ENCODE data around the gene CTNNBL1. TPM values are rescaled to one million over a fixed set of nuclear protein-coding genes. Genes with fewer than 3 reads are reported as not detected.

CTNNBL1 gene
- total and polyA plus RNA-seq, 2 of the 4 experiments (the other 2 are of a cell fraction): 29.9 to 34.1 TPM

GRCh38 chr20:37800618-37801017 lies 106.8 kb downstream of the CTNNBL1 start:
- CTCF ChIA-PET: no interaction called here
- H3K27ac ChIP-seq (ENCODE audit: insufficient read depth, low read length): no peak overlapping the region
- H2AFZ ChIP-seq (replicated peaks; ENCODE audit: low read length, poor library complexity): no peak overlapping the region
- no peak overlapping the region for H3K4me3 ChIP-seq (ENCODE audit: insufficient read depth, low read depth, low read length)
- no peak overlapping the region for H3K14ac ChIP-seq (replicated peaks; ENCODE audit: low read depth, low read length)
- ATAC-seq (ENCODE audit: low read depth) (no peak), DNase-seq (no peak)
- no peak overlapping the region for H4K5ac ChIP-seq (ENCODE audit: low read depth, low read length)
- no peak overlapping the region for H4K8ac ChIP-seq (ENCODE audit: low read depth in 2 of 2, low read length in 2 of 2)
- intact Hi-C loops (cut with micrococcal nuclease): no loop called here
- no peak overlapping the region for H3K9ac ChIP-seq (ENCODE audit: low read depth, low read length)
- TF ChIP-seq MXI1 (IDR thresholded peaks at IDR 0.05; ENCODE audit: borderline replicate concordance, low read depth, low read length) (no peak), CHD1 (IDR thresholded peaks at IDR 0.05; ENCODE audit: low read depth, low read length) (no peak), USF2 (IDR thresholded peaks at IDR 0.05; ENCODE audit: low read depth, low read length) (no peak), RAD21 (IDR thresholded peaks at IDR 0.05; ENCODE audit: low read length) (no peak), NFE2L2 (IDR thresholded peaks at IDR 0.05; ENCODE audit: low read depth, low read length) (no peak), MAFK (IDR thresholded peaks at IDR 0.05; ENCODE audit: low read depth, low read length) (no peak), MAZ (IDR thresholded peaks at IDR 0.05; ENCODE audit: borderline replicate concordance, low read depth, low read length) (no peak), CTCF (conservative IDR thresholded peaks at IDR 0.05; ENCODE audit: low read depth, low read length) (no peak), RCOR1 (IDR thresholded peaks at IDR 0.05; ENCODE audit: insufficient replicate concordance, low read length) (no peak), RFX5 (IDR thresholded peaks at IDR 0.05; ENCODE audit: low read depth, low read length) (no peak), BHLHE40 (IDR thresholded peaks at IDR 0.05; ENCODE audit: low read depth, low read length) (no peak), CEBPB (IDR thresholded peaks at IDR 0.05; ENCODE audit: low read depth, low read length) (no peak), ELK1 (IDR thresholded peaks at IDR 0.05; ENCODE audit: borderline replicate concordance, low read depth, low read length) (no peak), POLR2A (IDR thresholded peaks at IDR 0.05; ENCODE audit: low read depth, low read length) (no peak), FOS (IDR thresholded peaks at IDR 0.05; ENCODE audit: low read depth, low read length) (no peak), SMC3 (IDR thresholded peaks at IDR 0.05; ENCODE audit: low read depth, low read length) (no peak)
- in situ Hi-C loops (cut with MboI; ENCODE audit: low sequenced_read_pairs): no loop called here
- no peak overlapping the region; the same call in 1 of the 2 replicates for H3K23ac ChIP-seq (ENCODE audit: low read depth, low read length)
- no peak overlapping the region for H4K91ac ChIP-seq (ENCODE audit: insufficient read depth, low read depth, low read length)
- no peak overlapping the region for H2BK120ac ChIP-seq (ENCODE audit: low read depth, low read length)
- H3K18ac ChIP-seq (ENCODE audit: low read depth, low read length): no peak overlapping the region
- H3K36me3 ChIP-seq (ENCODE audit: control insufficient read depth, insufficient read depth, low read length): peaks cover 20% of the 10 kb centered on the region
- no TSS peak for BruUV-seq (replicated peaks)
- H2AK5ac ChIP-seq (ENCODE audit: low read depth, low read length): no peak overlapping the region
- H3K56ac ChIP-seq (ENCODE audit: extremely low read depth, insufficient read depth, low read length): no peak overlapping the region
- no peaks in the 10 kb centered on the region; the same call in 1 of the 2 replicates for H3K4me1 ChIP-seq (ENCODE audit: control insufficient read depth, insufficient read depth, low read length)
- no peak overlapping the region for H3K4ac ChIP-seq (ENCODE audit: low read depth, low read length)
- dilution Hi-C loops (cut with HindIII; ENCODE audit: low sequenced_read_pairs, unreplicated experiment): no loop called here
- peaks cover 18% of the 10 kb centered on the region; the same call in 1 of the 2 replicates for H3K9me1 ChIP-seq (ENCODE audit: insufficient read depth, low read length)
- H2BK20ac ChIP-seq (ENCODE audit: low read depth, low read length): no peak overlapping the region
- H2AK9ac ChIP-seq (replicated peaks; ENCODE audit: low read depth, low read length, poor library complexity): no peak overlapping the region
- H3K4me2 ChIP-seq (ENCODE audit: low read depth, low read length): no peak overlapping the region
- no peaks in the 10 kb centered on the region for H3K27me3 ChIP-seq (ENCODE audit: control insufficient read depth, insufficient read depth, low read length)
- H3K79me1 ChIP-seq (ENCODE audit: low read depth in 1 of 2, low read length in 2 of 2): peaks cover 3 to 10% of the 10 kb centered on the region in 2 experiments; a peak in 1 of 4 replicates
- no peaks in the 10 kb centered on the region for H3K9me3 ChIP-seq (ENCODE audit: control insufficient read depth, insufficient read depth, low read length)
- no peak overlapping the region for H2BK15ac ChIP-seq (ENCODE audit: low read depth, low read length)
- WGBS, 2 experiments (ENCODE audit: extremely low coverage in 2 of 2, insufficient read length in 1 of 2): 95% methylated on average over 4 of the region's 4 CpGs; no CpG with 5 or more reads in 1 of the 2 experiments
- H2BK5ac ChIP-seq (ENCODE audit: low read depth, low read length, poor library complexity, severe bottlenecking): no peak overlapping the region
- POLR2A ChIA-PET (ENCODE audit: unreplicated experiment): no interaction called here
- H4K20me1 ChIP-seq (ENCODE audit: insufficient read depth, low read length): peaks cover 5% of the 10 kb centered on the region; the same call in 1 of the 2 replicates
